ENCODE results near the gene DLX3.
"Not testable (repeated sequence)": the region's sequence is repeated elsewhere in the genome, so short reads cannot be mapped to it uniquely, and the experiment has no call there.

DLX3 gene
- 0.07 to 0.31 reads per million in 2 donors for total RNA-seq

GRCh38 chr17:49995055-49995738 lies at the start of gene DLX3:
DLX3 (minus strand) TSS chr17:49995224; CDS start chr17:49994998, 226 bp downstream.
- no peak for DNase-seq

GRCh38 chr17:50044483-50044882 lies 49.5 kb upstream of the DLX3 start:
- DNase-seq: no peak

GRCh38 chr17:50043290-50044148 lies 48.5 kb upstream of the DLX3 start:
- no peak for DNase-seq

GRCh38 chr17:50042211-50042610 lies 47.2 kb upstream of the DLX3 start:
- no peak for DNase-seq

- not testable (repeated sequence) for DNase-seq
Observed at GRCh38 chr17:50040496-50040895, 45.5 kb upstream of the DLX3 start.

GRCh38 chr17:50039058-50039457 lies 44.0 kb upstream of the DLX3 start:
- DNase-seq: no peak

GRCh38 chr17:50037321-50038107 lies 42.5 kb upstream of the DLX3 start:
- no peak for DNase-seq

GRCh38 chr17:50036455-50037261 lies 41.6 kb upstream of the DLX3 start:
- no peak for DNase-seq

GRCh38 chr17:50035945-50036344 lies 40.9 kb upstream of the DLX3 start:
- no peak for DNase-seq

GRCh38 chr17:50035421-50035879 lies 40.4 kb upstream of the DLX3 start:
- DNase-seq: no peak

GRCh38 chr17:50034498-50035364 lies 39.7 kb upstream of the DLX3 start:
- DNase-seq: no peak

GRCh38 chr17:50033316-50033715 lies 38.3 kb upstream of the DLX3 start:
- DNase-seq: no peak

GRCh38 chr17:50029185-50029584 lies 34.2 kb upstream of the DLX3 start:
- no peak for DNase-seq

- no peak for DNase-seq
Observed at GRCh38 chr17:50028736-50029120, 33.7 kb upstream of the DLX3 start.

- DNase-seq: no peak
Observed at GRCh38 chr17:50027881-50028735, 33.1 kb upstream of the DLX3 start.

- DNase-seq: no peak
Observed at GRCh38 chr17:50027172-50027880, 32.3 kb upstream of the DLX3 start.

GRCh38 chr17:50026837-50027171 lies 31.8 kb upstream of the DLX3 start:
- DNase-seq: peak; percentile 49 to 77 (median 63)

GRCh38 chr17:50026046-50026675 lies 31.1 kb upstream of the DLX3 start:
- DNase-seq: no peak

- no peak for DNase-seq
Observed at GRCh38 chr17:50024808-50025207, 29.8 kb upstream of the DLX3 start.
